GM21526 (cell line): ENCODE measurements around the gene LACRT.
"Not testable (repeated sequence)": the region's sequence is repeated elsewhere in the genome, so short reads cannot be mapped to it uniquely, and the experiment has no call there.

Experiments used
- ATAC-seq: cut with Tn5 transposase; IDR thresholded peaks from one replicate; pipeline ENCODE4 v1.9.1; 2021; ENCODE audit warnings: moderate library complexity; ENCODE audit not compliant: unreplicated experiment, low FRiP score

The LACRT gene

DNA sequence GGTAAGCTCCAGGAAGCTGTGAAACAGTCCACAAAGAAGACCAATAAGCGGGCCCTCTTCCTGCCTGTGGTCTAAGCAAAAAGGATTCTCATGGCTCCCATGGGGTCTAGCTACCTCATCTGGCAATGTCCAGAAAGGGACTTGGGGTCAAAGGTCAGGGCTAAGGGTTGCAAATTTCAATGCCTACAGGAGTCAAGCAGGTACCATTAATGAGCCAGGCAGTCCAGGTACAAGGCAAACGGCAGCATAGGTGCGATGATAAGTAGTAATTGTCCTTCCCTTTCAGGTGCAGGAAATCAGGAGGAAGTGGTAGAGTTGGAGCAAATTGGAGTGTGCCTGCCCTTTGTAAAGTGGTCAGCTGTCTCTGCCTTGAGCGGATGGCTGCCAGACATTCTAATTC, 6.4 kb upstream of the LACRT start:
- ATAC-seq, result no peak

DNA sequence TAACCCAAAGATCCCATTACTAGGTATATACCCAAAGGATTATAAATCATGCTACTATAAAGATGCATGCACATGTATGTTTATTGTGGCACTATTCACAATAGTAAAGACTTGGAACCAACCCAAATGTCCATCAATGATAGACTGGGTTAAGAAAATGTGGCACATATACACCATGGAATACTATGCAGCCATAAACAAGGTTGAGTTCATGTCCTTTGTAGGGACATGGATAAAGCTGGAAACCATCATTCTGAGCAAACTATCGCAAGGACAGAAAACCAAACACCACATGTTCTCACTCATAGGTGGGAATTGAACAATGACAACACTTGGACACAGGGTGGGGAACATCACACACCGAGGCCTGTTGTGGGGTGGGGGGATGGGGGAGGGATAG, 4.4 kb upstream of the LACRT start:
- not testable (repeated sequence) for ATAC-seq

DNA sequence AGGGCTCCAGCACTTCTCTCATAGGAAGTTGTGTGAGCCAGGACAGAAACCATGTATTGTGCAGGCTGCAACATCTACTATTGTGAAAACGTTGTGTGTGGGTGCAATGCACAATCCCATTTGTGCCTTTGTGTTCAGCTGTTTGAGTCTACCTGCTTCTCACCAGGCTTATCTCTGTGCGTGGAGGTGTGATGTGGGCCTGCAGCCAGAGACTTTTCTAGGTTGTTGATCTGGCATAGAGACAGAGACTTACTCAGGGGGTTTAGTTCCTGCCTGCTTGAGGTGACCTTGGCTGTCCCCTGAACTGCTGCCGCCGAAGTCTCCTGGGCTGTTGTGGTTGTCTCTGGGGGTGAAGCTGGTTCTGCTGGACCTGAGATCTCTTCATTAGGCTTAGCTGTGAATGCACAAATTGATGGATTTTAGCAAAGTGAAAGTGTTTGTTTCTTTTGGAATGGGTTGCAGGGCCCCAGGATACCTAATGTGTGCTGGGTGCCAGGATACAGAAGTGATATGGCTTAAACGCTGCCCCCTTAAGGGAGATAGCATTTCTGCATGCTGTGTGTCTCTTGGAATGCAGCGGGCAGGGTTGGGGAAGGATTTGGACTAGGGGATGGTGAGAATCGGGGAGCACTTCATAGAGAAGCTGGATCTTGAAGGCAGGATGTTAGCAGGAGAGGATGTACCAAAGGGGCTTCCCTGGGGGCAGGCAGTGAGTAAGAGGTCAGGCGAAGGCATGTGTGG, 2.5 kb downstream of the LACRT start:
- no peak for ATAC-seq

DNA sequence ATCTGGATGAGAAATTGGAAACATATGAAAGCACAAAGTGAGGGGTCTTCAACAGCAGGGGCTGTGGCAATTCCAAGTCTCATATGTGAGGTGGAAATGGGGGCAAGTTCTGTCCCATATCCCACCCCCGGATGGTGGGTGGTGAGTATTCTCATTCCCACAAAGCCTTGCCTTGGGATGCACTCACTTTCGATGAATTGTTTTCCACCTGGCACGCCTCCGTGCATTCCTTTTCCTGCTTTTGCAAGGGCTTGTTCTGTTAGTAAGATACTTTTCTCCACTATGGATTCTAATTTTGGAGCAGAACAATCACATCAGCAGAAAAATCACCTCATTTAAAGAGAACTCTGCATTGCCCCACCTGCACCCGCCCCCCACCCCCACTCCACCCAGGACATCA, 3.1 kb downstream of the LACRT start:
- no peak for ATAC-seq

DNA sequence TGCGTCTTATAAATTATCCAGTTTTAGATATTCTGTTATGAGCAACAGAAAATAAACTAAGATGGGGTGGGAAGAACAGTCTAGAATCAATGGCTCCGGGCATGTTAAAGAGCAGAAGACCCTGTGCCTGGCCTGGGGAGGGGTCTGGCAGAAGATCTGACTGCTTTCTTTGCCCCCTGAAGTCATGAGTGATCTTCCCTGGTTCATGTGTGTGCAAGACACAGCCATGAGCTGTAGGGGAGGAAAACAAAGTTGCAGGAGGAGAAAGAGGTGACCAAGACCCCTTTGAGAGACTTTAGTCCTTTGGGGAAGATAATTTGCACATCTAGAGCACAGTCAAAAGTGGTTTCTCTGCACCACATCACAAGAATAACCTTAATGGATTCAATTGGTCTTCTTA, 4.8 kb downstream of the LACRT start:
- ATAC-seq, result no peak

DNA sequence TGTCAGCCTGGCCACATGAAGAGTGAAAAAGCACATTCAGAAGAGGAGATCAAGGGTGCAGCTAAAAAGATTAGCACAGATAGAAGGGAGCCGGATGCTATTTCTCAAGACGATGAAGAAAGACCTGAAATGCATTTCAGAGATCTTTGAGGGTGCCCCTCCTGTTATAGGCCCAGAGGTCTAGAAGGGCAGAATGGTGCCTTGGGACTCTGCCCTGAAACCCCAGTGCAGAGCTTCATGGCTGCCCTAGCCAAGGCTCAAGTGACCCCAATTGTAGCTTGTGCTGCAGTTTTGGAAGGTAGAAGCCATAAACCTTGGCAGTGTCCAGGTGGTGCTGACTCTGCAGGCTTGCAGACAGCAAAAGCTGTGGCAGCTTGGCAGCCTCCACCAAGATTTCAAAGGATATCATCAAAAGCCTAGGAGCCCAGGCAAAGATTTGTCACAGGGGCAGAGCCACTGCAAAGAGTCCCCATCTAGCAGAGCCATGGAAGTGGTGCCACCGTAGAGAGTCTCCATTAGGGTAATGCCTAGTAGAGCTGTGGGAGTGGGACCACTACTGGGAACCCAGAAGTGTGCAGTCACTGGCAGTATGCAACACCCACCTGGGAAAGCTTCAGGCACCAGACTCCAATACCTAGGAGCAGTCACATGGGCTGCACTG, 6.4 kb downstream of the LACRT start:
- no peak for ATAC-seq

DNA sequence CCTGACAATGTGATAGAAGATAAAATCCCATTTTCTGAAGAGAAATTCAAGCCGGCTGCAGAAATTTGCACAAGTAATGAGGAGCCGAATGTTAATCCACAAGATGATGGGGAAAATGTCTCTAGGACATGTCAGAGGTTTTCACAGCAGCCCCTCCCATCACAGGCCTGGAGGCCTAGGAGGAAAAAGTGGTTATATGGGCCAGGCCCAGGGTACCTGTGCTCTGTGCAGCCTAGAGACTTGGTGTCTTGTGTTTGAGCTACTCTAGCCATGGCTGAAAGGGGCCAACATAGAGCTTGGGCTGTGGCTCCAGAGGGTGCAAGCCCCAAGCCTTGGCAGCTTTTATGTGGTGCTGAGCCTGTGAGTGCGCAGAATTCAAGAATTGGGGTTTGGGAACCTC, 7.4 kb downstream of the LACRT start:
- no peak for ATAC-seq

DNA sequence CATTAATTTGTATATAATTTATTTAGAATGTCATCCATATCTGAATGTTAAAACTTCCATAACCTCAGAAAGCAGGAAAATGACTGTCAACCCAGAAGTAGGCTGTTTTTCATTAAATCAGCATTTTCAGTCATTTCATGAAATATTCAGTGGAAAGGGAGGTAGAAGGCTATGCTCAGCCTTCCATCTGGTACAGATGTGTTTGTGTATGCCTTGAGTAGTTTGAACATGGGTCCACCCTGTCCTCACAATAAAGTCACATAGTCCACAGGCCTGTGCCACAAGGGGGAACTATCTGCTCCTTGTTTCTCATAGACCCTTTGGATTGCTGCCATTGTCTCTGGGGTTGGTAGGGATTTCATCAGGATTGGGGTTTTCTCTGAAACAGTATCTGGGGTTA, 9.1 kb downstream of the LACRT start:
- ATAC-seq, result no peak

DNA sequence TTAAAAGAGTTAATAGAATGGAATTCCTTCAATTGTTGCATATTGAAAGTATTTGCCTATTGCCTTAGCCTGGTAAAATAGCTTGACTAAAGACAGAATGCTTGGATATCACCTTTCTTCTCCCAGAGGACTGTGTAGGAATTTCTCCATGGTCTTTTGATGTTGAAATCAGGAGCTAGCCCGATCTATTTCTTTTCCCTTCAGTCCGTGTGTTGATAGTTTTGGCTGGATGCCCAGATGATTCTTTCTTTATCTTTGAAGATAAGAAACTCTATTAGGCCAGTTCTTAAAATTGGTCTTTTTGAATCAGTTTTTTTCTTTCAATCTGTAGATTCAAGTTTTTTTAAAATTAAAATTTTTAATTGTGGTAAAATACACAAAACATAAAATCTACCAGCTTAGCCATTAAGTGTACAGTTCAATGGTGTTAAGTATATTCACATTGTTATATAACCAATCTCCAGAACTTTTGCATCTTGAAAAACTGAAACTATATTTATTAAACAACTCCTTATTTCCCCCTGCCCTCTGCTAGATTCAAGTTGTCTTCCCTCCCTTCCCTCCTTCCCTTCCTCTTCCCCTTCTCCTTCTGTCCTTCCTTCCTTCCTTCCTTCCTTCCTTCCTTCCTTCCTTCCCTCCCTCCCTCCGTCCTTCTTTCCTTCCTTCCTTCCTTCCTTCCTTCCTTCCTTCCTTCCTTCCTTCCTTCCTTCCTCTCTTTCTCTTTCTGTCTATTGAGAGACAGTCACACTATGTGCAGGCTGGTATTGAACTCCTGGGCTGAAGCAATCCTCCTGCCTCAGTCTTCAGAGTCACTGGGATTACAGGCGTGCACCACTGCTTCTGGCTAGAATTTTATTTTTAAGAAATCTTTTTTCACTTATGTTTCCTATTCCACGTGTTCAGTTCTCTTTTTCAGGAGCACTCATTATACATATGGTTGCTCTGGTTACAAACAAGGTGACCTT, 10.1 kb downstream of the LACRT start:
- ATAC-seq, result no peak

DNA sequence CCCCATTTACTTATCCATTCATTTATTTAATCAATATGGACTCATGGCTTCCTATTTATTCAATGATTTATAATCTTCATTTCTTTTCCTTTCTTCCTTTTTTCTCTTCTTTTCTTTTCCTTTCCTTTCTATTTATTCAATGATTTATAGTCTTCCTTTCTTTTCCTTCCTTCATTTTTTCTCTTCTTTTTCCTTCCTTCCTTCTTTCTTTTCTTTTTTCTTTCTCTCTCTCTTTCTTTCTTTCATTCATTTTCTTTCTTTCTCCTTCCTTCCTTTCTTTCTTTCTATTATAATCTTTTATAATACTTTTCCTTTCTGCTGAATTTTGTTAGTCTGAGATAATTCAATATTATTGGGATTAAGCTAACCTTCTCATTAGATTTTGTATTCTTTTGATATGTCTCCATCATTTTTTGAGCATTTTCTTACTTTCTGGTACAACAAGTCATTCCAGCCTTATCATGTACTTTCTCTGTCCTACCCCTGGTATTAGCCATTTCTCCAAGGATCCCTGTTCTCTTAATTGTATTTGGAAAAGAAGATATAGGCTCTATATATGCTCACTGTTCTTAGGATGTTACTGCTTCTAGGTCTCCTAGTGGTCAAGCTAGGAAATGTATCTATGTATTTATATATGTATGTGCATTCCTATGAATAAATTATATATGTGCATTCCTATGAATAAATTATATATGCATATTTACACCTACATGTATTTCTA, 12.1 kb downstream of the LACRT start:
- no peak for ATAC-seq

DNA sequence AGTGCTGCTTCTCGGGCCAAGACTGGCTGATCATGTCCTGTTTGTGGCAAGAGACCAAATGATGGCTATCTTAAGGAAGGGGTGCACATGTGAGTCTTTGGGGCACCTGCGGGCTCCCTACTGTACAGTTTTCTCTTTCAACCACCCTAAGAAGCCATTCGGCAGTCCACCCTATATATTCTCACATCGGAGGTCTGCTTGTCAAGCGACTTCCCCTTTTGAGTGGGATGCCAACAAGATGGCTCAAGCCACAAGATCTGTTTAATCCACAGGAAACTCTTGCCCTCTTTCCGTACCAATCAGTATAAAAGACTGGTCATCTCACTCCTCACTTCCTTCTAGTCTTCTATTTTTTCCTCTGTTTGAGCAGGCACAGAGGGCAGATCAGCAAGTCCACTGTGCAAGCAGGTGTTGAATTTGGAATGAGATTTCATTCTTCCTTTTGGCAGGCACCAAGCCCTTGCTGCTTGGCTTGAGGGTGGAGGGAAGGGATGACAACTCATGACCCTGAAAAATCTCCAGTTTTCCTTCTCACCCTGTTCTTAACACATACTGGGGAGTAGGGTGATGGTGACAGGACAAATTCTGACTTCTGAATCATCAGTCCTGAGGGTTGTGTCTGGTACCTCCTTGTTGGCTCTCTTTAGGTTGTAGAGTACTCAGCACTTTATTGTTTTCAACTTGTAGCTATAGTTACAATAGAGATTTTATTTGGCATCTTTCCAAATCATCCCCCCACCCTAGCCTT, 17.6 kb downstream of the LACRT start:
- ATAC-seq, result no peak

DNA sequence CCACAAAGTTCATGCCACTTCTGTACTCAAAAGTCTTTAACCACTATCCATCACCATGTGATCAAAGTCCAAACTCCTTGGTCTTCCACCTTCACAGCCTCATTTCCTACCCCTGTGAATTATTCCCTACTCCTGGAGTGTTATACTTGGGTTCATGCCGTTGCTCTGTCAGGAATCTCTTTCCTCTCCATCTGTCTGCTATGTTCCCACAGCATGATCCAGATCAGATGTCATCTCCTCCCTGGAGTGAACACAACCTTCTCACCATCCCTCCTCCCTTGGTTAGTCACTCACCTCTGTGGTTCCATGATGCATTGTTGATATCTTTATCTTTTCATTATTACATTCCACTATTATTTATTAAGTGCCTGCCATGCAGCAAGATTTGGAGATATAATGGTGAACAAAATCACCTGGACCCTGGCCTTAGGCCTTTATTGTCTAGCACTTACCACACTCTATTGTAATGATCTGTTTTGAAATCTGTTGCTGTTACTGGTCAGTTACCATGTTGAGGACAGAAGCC, 22.4 kb downstream of the LACRT start:
- no peak for ATAC-seq

DNA sequence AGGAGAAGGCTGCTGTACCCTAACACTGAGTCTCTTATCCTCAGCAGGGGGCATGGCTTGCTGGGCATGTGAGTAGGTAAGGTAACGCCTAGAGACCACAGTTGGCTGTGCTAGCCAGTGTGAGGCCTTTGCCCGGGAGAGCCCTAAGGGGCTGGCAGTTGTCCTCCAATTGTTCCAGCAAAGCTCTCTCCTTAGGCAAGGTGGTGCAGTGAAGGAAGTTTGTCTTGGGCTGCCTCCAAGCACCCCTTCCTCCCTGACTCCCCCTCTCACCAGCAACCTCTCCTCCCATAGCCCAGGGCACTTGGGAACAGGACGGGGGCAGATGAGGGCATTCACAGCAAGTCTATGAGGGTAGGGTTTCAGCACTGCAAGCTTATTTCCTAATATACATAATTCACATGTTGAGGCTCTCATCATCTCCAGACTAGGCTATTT, 23.0 kb downstream of the LACRT start:
- no peak for ATAC-seq

DNA sequence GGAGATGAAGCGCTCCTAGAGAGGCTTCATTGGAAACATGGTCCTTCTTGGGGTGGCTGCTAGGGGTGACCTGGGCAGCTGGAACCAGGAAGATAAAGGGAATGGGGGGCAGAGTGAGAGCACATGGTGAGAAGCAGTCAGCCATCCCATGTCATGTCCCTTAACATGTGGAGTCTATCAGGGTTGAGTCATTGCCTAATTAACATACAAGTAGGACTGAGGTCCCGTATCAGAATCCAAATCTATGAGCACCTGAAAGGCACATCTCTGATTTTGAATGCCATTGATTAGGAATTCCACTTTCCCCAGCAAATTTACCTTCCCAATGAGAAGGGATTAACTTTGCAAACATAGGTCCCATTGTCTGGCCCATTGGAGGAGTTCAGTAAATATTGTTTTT, 25.9 kb downstream of the LACRT start:
- ATAC-seq, result no peak

DNA sequence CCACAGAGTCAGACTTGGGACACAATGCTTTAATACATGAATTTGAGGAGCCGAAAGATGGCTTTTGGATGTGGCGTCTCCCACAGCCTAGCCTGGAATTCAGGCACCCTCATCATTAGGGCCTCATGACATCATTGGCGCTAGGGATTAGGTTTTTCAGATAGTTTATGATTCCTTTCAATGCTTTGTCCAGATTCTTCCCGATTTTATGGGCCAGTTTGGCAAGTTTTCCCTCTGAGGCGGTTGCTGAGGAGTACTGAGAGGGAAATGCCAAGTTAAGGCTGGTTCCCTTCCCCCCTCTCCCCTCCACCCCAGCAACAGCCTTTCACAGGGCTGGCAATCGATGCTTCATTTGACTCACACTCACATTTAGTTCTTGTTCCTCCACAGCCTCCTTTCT, 26.5 kb downstream of the LACRT start:
- no peak for ATAC-seq

DNA sequence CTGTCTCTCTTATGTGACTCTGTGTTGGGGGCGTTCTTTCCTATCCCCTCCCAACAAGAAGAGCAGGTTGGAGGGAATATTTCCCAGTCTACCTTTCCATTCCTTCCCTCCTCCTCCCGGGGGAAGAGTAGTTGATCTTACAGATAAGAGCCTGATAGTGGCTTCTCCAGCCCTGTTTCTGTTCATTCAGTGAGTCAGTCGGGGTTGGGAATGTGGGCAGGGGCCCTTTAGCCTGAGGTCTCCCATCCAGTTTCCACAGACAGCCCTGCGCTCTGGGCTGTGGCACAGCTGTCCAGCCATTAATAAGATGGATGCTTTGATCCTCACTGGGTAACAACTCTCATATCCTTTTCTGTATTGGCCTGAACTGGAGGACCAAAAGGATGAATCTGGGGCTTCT, 28.1 kb downstream of the LACRT start:
- ATAC-seq, result no peak

DNA sequence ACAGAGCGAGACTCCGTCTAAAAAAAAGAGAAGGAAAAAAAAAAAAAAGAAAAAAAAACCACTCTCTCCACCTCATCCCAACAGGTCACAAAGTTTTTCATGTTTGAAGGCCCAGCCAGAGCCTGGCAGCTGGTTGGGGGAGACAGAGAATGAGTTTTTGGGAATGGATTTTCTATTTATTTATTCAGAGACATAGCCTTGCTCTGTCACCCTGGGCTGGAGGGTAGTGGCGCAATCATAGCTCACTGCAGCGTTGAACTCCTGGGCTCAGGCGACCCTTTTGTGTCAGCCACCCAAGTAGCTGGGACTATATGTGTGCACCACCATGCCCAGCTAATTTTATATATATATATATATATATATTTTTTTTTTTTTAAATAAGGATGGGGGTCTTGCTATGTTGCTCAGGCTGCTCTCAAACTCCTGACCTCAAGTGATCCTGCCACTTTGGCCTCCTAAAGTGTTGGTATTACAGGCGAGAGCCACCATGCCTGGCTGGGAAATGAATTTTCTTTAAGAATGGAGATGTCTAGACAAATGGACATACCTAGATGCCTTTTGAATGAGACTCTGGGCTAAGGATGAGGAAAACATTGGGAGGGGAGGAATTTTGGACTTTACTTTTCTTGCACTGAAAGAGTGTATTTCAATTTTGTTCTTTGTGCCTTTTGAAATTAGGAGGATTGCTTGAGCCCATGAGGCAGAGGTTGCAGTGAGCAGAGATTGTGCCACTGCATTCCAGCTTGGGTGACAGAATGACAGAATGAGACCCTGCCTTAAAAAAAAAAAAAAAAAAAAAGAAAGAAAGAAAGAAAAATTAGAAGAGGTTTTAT, 29.3 kb downstream of the LACRT start:
- ATAC-seq, result no peak

DNA sequence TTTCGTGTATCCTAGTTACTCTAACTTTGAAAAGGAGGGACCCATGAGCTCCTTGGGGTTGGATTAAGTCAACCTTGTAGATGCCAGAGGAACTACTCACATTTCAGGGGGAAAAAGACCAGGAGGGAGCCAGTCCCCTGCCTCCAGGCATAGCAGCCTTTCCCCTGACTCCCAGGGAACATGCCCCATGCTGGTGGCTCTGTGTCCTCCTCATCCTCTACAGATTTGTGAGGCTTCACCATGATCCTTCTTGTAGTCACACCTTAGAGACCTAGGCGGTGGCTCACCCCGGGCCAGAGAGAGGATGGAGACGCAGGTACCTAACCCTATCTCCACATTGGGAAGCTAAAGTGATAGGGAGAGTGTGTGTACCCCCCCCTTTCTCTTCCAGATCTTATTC, 30.3 kb downstream of the LACRT start:
- ATAC-seq, result no peak

DNA sequence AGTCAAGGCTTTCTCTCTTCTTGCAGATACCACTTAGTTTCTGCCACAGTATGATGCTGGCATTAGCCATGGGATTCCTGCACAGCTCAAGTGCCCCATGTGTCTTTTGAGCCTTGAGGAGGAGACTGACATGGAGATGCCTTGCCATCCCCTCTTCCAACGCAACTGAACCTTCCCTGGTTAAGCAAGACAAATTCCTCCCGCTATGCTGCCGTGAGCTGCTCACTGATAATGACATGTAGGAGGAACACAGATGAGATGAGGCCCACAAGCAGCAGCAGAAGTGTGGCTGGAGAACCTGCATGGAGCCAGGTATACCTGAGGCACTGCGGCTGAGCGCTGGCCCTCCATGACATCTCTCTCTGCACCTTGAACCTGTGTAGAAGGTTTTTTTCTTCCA, 30.8 kb downstream of the LACRT start:
- ATAC-seq, result no peak
